Esophagus muscularis mucosa (tissue), 4 donors: Measurements from ENCODE around the gene CCDC59.

ENCODE experiments used
- EP300 ChIP-seq: sonication (generic); formaldehyde crosslinking; IDR thresholded peaks from one replicate; pipeline ENCODE4 v1.6.1; 2017; ENCODE audit warnings: antibody characterized with exemption
- POLR2AphosphoS5 ChIP-seq, 2 donors: sonication (generic); formaldehyde crosslinking; IDR thresholded peaks; one replicate each; pipeline ENCODE4 v1.6.1; 2017; ENCODE audit warnings: antibody characterized with exemption in 2 of 2
- TF ChIP-seq, protein P1 (sequence below), 3 experiments: fragments of 200-600 bp in 2 of 3; fragments of 450-650 bp in 1 of 3; sonication (generic) in 2 of 3; IDR thresholded peaks; one replicate each; pipeline ENCODE4 v1.5.1; 2017 to 2019; ENCODE audit warnings: antibody characterized with exemption in 3 of 3, mild to moderate bottlenecking in 2 of 3, moderate library complexity in 1 of 3

DNA sequence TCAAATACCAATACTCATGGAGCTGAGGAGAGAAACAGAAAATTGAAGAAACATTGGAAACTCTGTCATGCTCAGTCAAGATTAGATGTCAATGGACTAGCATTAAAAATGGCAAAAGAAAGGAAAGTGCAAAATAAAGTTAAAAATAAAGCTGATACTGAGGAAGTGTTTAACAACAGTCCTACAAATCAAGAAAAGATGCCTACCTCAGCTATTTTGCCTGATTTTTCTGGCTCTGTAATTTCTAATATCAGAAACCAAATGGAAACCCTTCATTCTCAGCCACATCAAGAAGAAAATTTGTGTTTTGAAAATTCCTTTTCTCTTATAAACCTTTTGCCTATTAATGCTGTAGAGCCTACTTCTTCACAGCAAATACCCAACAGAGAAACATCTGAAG is 40.7 kb upstream of the CCDC59 start:
- TF ChIP-seq, protein P1, sequence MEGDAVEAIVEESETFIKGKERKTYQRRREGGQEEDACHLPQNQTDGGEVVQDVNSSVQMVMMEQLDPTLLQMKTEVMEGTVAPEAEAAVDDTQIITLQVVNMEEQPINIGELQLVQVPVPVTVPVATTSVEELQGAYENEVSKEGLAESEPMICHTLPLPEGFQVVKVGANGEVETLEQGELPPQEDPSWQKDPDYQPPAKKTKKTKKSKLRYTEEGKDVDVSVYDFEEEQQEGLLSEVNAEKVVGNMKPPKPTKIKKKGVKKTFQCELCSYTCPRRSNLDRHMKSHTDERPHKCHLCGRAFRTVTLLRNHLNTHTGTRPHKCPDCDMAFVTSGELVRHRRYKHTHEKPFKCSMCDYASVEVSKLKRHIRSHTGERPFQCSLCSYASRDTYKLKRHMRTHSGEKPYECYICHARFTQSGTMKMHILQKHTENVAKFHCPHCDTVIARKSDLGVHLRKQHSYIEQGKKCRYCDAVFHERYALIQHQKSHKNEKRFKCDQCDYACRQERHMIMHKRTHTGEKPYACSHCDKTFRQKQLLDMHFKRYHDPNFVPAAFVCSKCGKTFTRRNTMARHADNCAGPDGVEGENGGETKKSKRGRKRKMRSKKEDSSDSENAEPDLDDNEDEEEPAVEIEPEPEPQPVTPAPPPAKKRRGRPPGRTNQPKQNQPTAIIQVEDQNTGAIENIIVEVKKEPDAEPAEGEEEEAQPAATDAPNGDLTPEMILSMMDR (IDR thresholded peaks at IDR 0.05) = no peak
- TF ChIP-seq POLR2AphosphoS5 (IDR thresholded peaks at IDR 0.05) = no peak
- TF ChIP-seq EP300 = no peak
